GM19239 (cell line): ENCODE measurements around the gene SPTB.

Experiments used
- DNase-seq: peaks from one replicate; pipeline ENCODE4 v3.0.0; 2011; ENCODE audit warnings: low spot score; ENCODE audit not compliant: insufficient read length
- FAIRE-seq: peaks from 2 replicates; lab custom pipeline; 2011; peaks lifted over from hg19 to GRCh38; lab: Jason Lieb, UNC

Gene SPTB

GRCh38 chr14:64771161-64771560 lies 108.5 kb downstream of the SPTB start:
- DNase-seq (no peak), FAIRE-seq (no peak)

GRCh38 chr14:64770751-64771150 lies 109.0 kb downstream of the SPTB start:
- no peak for DNase-seq
- FAIRE-seq: no peak

GRCh38 chr14:64769096-64770020 lies 110.3 kb downstream of the SPTB start:
- DNase-seq (no peak), FAIRE-seq (no peak)

- FAIRE-seq (no peak), DNase-seq (no peak)
Measured at GRCh38 chr14:64768401-64769095, 111.2 kb downstream of the SPTB start.

- DNase-seq (no peak), FAIRE-seq (no peak)
Measured at GRCh38 chr14:64767215-64767964, 112.3 kb downstream of the SPTB start.

- no peak for DNase-seq
- no peak for FAIRE-seq
Measured at GRCh38 chr14:64766430-64767151, 113.1 kb downstream of the SPTB start.

- DNase-seq (no peak), FAIRE-seq (no peak)
Measured at GRCh38 chr14:64765740-64766302, 113.9 kb downstream of the SPTB start.

GRCh38 chr14:64764641-64765520 lies 114.8 kb downstream of the SPTB start:
- DNase-seq: peak; percentile 90
- peak; percentile 47 for FAIRE-seq

- DNase-seq: no peak
- FAIRE-seq: no peak
Measured at GRCh38 chr14:64763801-64764621, 115.7 kb downstream of the SPTB start.

GRCh38 chr14:64763085-64763782 lies 116.5 kb downstream of the SPTB start:
- FAIRE-seq: no peak
- no peak for DNase-seq

GRCh38 chr14:64762044-64763034 lies 117.4 kb downstream of the SPTB start:
- FAIRE-seq (no peak), DNase-seq (no peak)

- no peak for DNase-seq
- FAIRE-seq: no peak
Measured at GRCh38 chr14:64761441-64762043, 118.2 kb downstream of the SPTB start.

- no peak for DNase-seq
- FAIRE-seq: no peak
Measured at GRCh38 chr14:64760916-64761315, 118.8 kb downstream of the SPTB start.

- no peak for FAIRE-seq
- peak; percentile 64 for DNase-seq
Measured at GRCh38 chr14:64760146-64760755, 119.5 kb downstream of the SPTB start.

- FAIRE-seq: no peak
- DNase-seq: no peak
Measured at GRCh38 chr14:64759555-64759938, 120.2 kb downstream of the SPTB start.
